Stimulated activated CD8-positive, alpha-beta memory T cell treated with anti-CD3 and anti-CD28 coated beads, Interleukin-4, amount 100 ng/mL, for 4 hours (primary cell): Measurements from ENCODE around the gene MSL2.
"Not testable (repeated sequence)": the region's sequence is repeated elsewhere in the genome, so short reads cannot be mapped to it uniquely, and the experiment has no call there.

Experiments
- DNase-seq, 2 donors: peaks; one replicate each; pipeline ENCODE4 v3.0.0-alpha.2; 2020; ENCODE audit warnings: low read depth in 2 of 2, low spot score in 1 of 2

Gene MSL2

GRCh38 chr3:136193278-136194054, 2.7 kb downstream of the MSL2 start:
- no peak for DNase-seq

- no peak for DNase-seq
Observed at GRCh38 chr3:136192831-136193230, 3.3 kb downstream of the MSL2 start.

- not testable (repeated sequence) for DNase-seq
Observed at GRCh38 chr3:136192195-136192594, 3.9 kb downstream of the MSL2 start.

GRCh38 chr3:136189859-136190617, 6.1 kb downstream of the MSL2 start:
- DNase-seq, result no peak

- DNase-seq, result no peak
Observed at GRCh38 chr3:136189043-136189442, 7.1 kb downstream of the MSL2 start.

GRCh38 chr3:136187868-136188267, 8.3 kb downstream of the MSL2 start:
- DNase-seq, result no peak

GRCh38 chr3:136186846-136187245, 9.3 kb downstream of the MSL2 start:
- DNase-seq, result no peak

GRCh38 chr3:136186344-136186743, 9.8 kb downstream of the MSL2 start:
- no peak for DNase-seq

- no peak for DNase-seq
Observed at GRCh38 chr3:136184703-136185102, 11.4 kb downstream of the MSL2 start.

GRCh38 chr3:136181741-136182140, 14.4 kb downstream of the MSL2 start:
- no peak for DNase-seq

- DNase-seq, result no peak
Observed at GRCh38 chr3:136177876-136178275, 18.3 kb downstream of the MSL2 start.

GRCh38 chr3:136173939-136174490, 22.1 kb downstream of the MSL2 start:
- DNase-seq, result no peak

GRCh38 chr3:136171097-136171542, 25.0 kb downstream of the MSL2 start:
- no peak for DNase-seq

- not testable (repeated sequence) for DNase-seq
Observed at GRCh38 chr3:136168236-136168635, 27.9 kb downstream of the MSL2 start.

- no peak for DNase-seq
Observed at GRCh38 chr3:136166507-136166906, 29.6 kb downstream of the MSL2 start.

GRCh38 chr3:136163607-136164006, 32.5 kb downstream of the MSL2 start:
- not testable (repeated sequence) for DNase-seq

GRCh38 chr3:136162322-136162721, 33.8 kb downstream of the MSL2 start:
- no peak for DNase-seq

GRCh38 chr3:136161516-136161915, 34.6 kb downstream of the MSL2 start:
- no peak for DNase-seq

- no peak for DNase-seq
Observed at GRCh38 chr3:136152963-136153362, 43.2 kb downstream of the MSL2 start.

- no peak for DNase-seq
Observed at GRCh38 chr3:136152176-136152843, 43.8 kb downstream of the MSL2 start.

GRCh38 chr3:136151219-136151618, 44.9 kb downstream of the MSL2 start:
- no peak for DNase-seq

- DNase-seq, result no peak
Observed at GRCh38 chr3:136149667-136150066, 46.5 kb downstream of the MSL2 start.
